Stimulated activated naive CD4-positive, alpha-beta T cell (primary cell): ENCODE measurements around the gene PROB1.
"Not testable (repeated sequence)": the region's sequence is repeated elsewhere in the genome, so short reads cannot be mapped to it uniquely, and the experiment has no call there.

Source experiments
- DNase-seq, 6 experiments: peaks; one replicate each; lab custom pipeline; 2025; lab: John Stamatoyannopoulos, UW

Gene PROB1

GRCh38 chr5:139378101-139378825, 16.6 kb downstream of the PROB1 start:
- DNase-seq, result no peak

- DNase-seq, result no peak
Observed at GRCh38 chr5:139377226-139377625, 17.7 kb downstream of the PROB1 start.

DNA sequence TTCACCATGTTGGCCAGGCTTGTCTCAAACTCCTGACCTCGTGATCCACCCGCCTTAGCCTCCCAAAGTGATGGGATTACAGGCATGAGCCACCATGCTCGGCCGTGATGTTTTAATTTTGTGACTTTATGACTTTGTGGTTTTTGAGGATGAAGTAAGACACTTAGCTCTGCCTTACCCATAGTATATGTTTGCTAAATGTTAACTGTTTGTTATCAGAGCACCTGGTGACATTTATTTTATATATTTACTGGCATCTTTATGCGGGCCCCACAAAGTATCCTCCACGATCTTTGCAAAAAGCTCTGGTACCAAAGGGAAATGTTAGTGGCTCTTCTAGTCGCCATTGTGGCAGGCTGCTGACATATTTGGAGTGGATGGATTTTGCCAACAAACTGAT, 18.5 kb downstream of the PROB1 start:
- no peak for DNase-seq

GRCh38 chr5:139374909-139375308, 20.0 kb downstream of the PROB1 start:
- no peak for DNase-seq

GRCh38 chr5:139371482-139372435, 23.1 kb downstream of the PROB1 start:
- no peak for DNase-seq

GRCh38 chr5:139369181-139369580, 25.7 kb downstream of the PROB1 start:
- DNase-seq, result no peak

DNA sequence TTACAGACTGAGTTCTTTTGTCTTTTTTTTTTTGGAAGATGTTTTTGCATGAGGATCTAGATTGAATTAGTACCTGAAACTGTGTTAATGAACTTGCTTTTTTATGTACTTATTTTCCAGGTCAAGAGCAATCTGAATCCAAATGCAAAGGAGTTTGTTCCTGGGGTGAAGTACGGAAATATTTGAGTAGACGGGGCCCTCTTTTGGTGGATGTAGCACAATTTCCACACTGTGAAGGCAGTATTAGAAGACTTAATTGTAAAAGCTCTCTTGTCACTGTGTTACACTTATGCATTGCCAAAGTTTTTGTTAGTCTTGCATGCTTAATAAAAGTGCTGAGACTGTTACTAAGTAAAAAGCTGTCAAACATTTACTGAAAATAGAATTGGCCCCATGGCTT, 26.3 kb downstream of the PROB1 start:
- DNase-seq, result no peak

GRCh38 chr5:139364466-139364865, 30.4 kb downstream of the PROB1 start:
- DNase-seq, result no peak

DNA sequence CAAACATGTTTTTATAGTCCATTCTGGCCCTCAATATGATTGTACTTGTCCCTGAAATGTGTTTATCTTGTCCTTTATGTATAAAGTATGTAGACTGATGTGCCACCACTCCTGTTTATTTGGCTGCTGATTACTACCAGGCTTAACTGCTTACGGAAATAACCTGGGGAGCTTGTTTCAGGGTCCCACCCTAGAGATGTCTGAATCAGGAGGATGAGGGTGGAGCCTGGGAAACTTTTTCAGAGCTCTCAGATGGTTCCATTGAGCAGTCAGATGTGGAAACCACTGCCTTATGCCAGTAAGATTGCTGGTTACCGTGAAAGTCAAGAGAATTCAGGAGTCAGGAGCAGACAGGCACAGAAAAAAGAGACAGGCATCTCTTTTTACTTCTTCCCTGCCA, 31.0 kb downstream of the PROB1 start:
- DNase-seq, result no peak

GRCh38 chr5:139361835-139362429, 33.0 kb downstream of the PROB1 start:
- no peak for DNase-seq

- DNase-seq, result no peak
Observed at GRCh38 chr5:139360384-139360783, 34.5 kb downstream of the PROB1 start.

DNA sequence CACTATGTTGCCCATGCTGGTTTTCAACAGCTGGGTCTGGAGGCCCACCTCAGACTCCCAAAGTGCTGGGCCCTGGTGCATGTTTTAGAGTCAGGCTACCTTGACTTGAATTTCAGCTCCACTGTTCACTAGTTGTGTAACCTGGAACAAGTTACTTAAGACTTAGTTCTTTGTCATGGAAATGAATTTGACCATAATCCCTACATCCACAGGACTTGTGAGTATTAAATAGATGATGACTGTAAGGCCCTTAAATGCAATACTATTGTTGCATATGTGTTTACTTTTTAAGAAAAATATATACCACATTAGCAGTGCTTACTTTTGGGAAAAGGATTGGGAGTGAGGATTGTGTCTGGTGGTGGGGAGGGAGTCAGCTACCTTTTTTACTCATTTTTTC, 36.8 kb downstream of the PROB1 start:
- DNase-seq, result no peak

DNA sequence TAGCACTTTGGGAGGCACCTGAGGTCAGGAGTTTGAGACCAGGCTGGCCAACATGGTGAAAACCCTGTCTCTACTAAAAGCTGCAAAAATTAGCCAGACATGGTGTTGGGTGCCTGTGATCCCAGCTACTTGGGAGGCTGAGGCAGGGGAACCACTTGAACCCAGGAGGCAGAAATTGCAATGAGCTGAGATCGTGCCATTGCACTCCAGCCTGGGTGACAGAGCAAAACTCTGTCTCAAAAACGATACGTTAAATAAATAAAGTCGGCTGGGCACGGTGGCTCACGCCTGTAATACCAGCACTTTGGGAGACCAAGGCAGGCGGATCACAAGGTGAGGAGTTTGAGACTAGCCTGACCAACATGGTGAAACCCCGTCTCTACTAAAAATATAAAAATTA, 39.0 kb downstream of the PROB1 start:
- DNase-seq, result not testable (repeated sequence)

DNA sequence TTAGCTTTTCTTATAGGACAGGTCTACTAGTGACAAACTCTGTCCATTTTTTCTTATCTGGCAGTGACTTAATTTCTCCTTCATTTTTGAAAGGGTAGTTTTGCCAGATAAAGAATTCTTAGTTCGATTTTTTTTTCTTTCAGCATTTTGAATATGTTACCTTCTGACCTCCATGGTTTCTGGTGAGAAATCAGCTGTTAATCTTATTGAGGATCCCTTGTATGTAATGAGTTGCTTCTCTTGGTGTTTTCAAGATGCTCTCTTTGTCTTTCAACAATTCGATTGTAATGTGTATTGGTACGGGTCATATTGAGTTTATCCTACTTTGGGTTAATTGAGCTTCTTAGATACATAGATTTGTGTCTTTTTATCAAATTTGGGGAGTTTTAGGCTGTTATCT, 40.7 kb downstream of the PROB1 start:
- DNase-seq, result no peak

- DNase-seq, result not testable (repeated sequence)
Observed at GRCh38 chr5:139347863-139348262, 47.0 kb downstream of the PROB1 start.

GRCh38 chr5:139345442-139345841, 49.5 kb downstream of the PROB1 start:
- DNase-seq, result not testable (repeated sequence)

DNA sequence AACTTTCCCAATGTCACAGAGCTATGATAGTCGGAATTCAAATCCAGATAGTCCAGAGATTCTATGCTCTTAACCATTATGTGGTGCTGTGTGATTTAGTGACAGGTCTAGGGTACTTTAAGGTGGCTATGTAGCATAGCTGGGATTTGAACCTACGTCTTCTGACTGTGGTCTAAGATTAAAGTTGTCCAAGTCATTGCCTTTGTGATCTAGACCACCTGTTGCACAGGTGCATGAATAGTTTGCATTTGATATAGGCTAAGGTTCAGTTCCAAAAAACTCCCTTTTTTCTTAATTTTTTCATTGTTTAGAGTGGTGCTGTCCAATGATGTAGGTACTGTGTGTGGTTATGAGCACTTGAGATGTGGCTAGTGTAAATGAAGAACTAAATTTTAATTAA, 50.7 kb downstream of the PROB1 start:
- no peak for DNase-seq

DNA sequence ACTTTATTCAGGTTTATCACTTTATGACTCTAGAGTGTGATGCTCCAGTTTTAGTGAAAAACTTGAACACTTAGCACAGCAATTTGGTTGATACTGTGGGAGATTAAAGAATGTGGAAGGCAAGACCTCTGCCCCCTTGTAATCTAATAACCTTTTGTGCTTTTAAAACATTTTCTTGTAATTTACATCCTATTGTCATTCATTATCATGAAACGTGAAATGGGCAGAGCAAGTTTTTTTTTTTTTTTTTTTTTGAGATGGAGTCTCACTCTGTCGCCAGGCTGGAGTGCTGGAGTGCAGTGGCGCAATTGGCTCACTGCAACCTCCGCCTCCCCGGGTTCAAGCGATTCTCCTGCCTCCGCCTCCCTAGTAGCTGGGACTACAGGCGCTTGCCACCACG, 51.4 kb downstream of the PROB1 start:
- no peak for DNase-seq

GRCh38 chr5:139342423-139342723, 52.5 kb downstream of the PROB1 start:
- no peak for DNase-seq

- peak; percentile 93 to 98 (median 97) for DNase-seq
Observed at GRCh38 chr5:139341689-139342422, 53.0 kb downstream of the PROB1 start, which contains the start of gene PAIP2. Gene PAIP2 (plus strand): TSS chr5:139341854. CDS start chr5:139363785, 21,931 bp downstream.

GRCh38 chr5:139341187-139341688, 53.7 kb downstream of the PROB1 start:
- no peak for DNase-seq
